Uterus (tissue), 4 donors: Measurements from ENCODE around the gene ZNF786. TPM values are rescaled to one million over a fixed set of nuclear protein-coding genes. Genes with fewer than 3 reads are reported as not detected.
"Not testable (repeated sequence)": the region's sequence is repeated elsewhere in the genome, so short reads cannot be mapped to it uniquely, and the experiment has no call there.

Source experiments
- DNase-seq, 2 donors: peaks; one replicate each; pipeline ENCODE4 v3.0.0-alpha.2; 2019 to 2020
- H3K27ac ChIP-seq, 2 donors: fragments of 200-600 bp; sonication (generic); 1 replicate in 1 of 2; 2 replicates in 1 of 2; pipeline ENCODE4 v1.5.1; 2016 to 2018
- H3K27me3 ChIP-seq, 2 donors: fragments of 200-600 bp; sonication (generic); one replicate each; pipeline ENCODE4 v1.5.1; 2018 to 2019; ENCODE audit warnings: control low read depth in 1 of 2
- H3K36me3 ChIP-seq, 2 donors: fragments of 200-600 bp; sonication (generic); one replicate each; pipeline ENCODE4 v1.5.1; 2019; ENCODE audit warnings: control low read depth in 1 of 2
- H3K4me1 ChIP-seq, 2 donors: fragments of 200-600 bp; sonication (generic); one replicate each; pipeline ENCODE4 v1.5.1; 2018 to 2019; ENCODE audit warnings: control low read depth in 1 of 2
- H3K4me3 ChIP-seq, 2 donors: fragments of 200-600 bp; sonication (generic); 1 replicate in 1 of 2; 2 replicates in 1 of 2; pipeline ENCODE4 v1.5.1; 2018 to 2019; ENCODE audit warnings: mild to moderate bottlenecking in 1 of 2
- H3K9me3 ChIP-seq, 2 donors: fragments of 200-600 bp; sonication (generic); one replicate each; pipeline ENCODE4 v1.5.1; 2019; ENCODE audit warnings: control low read depth in 1 of 2
- CTCF ChIP-seq, 4 experiments: fragments of 200-600 bp in 2 of 4; fragments of 450-650 bp in 2 of 4; sonication (generic) in 2 of 4; IDR thresholded peaks; one replicate each; pipeline ENCODE4 v1.5.1; 2016 to 2019; ENCODE audit warnings: antibody characterized with exemption in 4 of 4, mild to moderate bottlenecking in 2 of 4, moderate library complexity in 1 of 4
- POLR2A ChIP-seq, 2 donors: fragments of 450-650 bp; IDR thresholded peaks; one replicate each; pipeline ENCODE4 v1.6.1; 2016; ENCODE audit warnings: antibody characterized with exemption in 2 of 2, mild to moderate bottlenecking in 1 of 2, moderate library complexity in 1 of 2
- intact Hi-C: fragments of 100-400 bp; cut with DNase I; formaldehyde crosslinking; loops from one replicate; pipeline ENCODE4 v1.15.1; 2023; ENCODE audit warnings: low total_unique reads
- total RNA-seq, 4 donors: library from RNA; depleted of rRNA in 3 of 4; stranded (reverse); fragments of >200 nt in 3 of 4; gene quantifications; one replicate each; pipeline versions ENCODE4 v1.1.0 to v1.2.4, GENCODE V29; 2014 to 2023
- donor health status: DM: yes; HTN: yes; CAD: no.

The ZNF786 gene
- total RNA-seq, 4 donors from 2014 or later = 3.6 to 13.7 (median 9.7) TPM

DNA sequence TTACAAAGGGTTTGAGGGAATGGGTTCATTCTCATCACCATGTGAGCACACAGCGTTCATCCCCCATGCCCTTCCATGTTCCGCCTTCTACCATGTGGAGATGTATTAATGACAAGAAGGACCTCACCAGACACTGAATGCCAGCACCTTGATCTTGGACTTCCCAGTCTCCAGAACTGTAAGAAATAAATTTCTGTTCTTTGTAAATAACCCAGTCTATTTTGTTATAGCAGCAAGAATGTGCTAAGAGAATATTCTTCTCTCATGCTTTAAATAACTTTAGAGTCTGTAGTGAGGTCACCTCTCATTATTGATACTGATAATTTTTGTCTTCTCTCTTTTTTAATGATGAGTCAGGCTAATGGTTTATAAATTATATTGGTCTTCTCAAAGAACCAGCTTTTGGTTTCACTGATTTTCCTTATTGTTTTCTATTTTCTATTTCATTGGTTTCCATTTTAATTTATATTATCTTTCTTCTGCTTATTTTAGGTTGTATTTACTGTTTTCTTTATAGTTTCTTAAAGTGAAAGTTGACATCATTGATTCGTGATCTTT, 59.1 kb downstream of the ZNF786 start:
- H3K27ac ChIP-seq = no peak overlapping the region
- H3K36me3 ChIP-seq = no peaks in the 10 kb centered on the region
- no peak overlapping the region for H3K4me3 ChIP-seq
- H3K4me1 ChIP-seq = peaks cover 0 to 4% of the 10 kb centered on the region in 2 donors
- TF ChIP-seq CTCF (IDR thresholded peaks at IDR 0.05) (no peak), POLR2A (IDR thresholded peaks at IDR 0.05) (no peak)
- DNase-seq = no peak
- no peaks in the 10 kb centered on the region for H3K27me3 ChIP-seq
- H3K9me3 ChIP-seq = no peaks in the 10 kb centered on the region
- intact Hi-C loops = no loop called here

DNA sequence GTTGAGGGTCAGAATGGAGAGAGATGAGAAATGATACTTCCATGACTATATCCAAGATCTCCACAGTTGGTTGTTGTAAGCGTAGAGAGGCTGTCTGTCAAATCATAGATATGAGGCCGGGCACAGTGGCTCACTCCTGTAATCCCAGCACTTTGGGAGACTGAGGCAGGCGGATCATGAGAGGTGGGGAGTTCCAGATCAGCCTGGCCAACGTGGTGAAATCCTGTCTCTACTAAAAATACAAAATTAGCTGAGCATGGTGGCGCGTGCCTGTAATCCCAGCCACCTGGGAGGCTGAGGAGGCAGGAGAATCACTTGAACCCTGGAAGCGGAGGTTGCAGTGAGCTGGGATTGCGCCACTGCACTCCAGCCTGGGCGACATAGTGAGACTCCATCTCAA, 60.1 kb downstream of the ZNF786 start:
- H3K4me3 ChIP-seq, H3K27me3 ChIP-seq, H3K36me3 ChIP-seq, H3K4me1 ChIP-seq, DNase-seq, H3K9me3 ChIP-seq, intact Hi-C loops, H3K27ac ChIP-seq: not testable (repeated sequence)

DNA sequence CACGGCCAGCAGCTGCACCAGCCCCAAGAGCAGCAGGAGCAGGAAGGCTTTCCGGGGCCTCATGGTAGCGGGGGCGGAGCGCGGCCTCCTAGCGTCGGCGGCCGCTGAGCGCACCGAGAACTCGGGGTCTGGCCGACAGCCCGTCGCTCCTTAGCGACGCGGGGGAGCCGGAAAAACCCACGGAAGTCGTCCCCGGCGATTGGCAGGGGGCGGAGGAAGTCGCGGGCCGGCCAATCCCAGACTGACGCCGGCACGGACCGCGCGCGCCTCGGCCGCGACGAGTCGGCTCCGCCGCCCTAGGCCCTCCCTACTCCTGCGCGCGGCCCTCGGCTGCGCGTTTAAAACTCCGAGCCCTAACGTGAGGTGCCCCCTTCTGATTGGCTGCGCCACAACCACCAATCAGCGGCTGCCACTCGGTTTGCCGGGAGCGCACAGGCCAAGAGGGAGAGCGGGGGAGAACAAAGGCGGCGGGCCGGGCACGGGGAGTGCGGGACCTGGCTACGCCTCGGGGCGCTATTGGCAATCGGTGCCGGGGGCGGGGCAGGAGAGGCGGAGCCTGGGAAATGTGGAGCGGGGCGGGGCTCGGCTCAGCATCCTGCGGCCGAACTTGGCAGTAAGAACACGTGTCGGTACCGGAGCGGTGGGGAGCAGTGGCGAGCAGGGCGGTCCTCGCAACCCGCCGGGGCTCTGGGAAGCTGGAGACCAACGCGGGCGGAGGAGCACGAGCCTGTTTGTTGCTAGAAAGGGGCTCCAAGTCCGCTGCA, 62.0 kb downstream of the ZNF786 start, which contains the start of gene PDIA4:
TSS of gene PDIA4 (minus strand) at position 160 of the 764 bp plus-strand sequence. CDS start at position 63, 97 bp downstream.
- intact Hi-C loops = no loop called here

GRCh38 chr7:149027611-149028345, 62.7 kb downstream of the ZNF786 start:
- H3K27ac ChIP-seq = peak overlapping the region; percentile 86 to 93
- H3K4me1 ChIP-seq = peaks cover 0 to 4% of the 10 kb centered on the region in 2 donors
- DNase-seq = no peak
- H3K4me3 ChIP-seq = peak overlapping the region; percentile 51 to 95
- no peaks in the 10 kb centered on the region for H3K36me3 ChIP-seq
- TF ChIP-seq CTCF (IDR thresholded peaks at IDR 0.05) (no peak), POLR2A (IDR thresholded peaks at IDR 0.05) (no peak)
- no peaks in the 10 kb centered on the region for H3K9me3 ChIP-seq
- intact Hi-C loops = no loop called here
- no peaks in the 10 kb centered on the region for H3K27me3 ChIP-seq

More for the DNA sequence above, 62.0 kb downstream of the ZNF786 start, which contains the start of gene PDIA4:
- Histone ChIP-seq H3K27me3 (no peaks in the 10 kb centered on the region), H3K9me3 (no peaks in the 10 kb centered on the region), H3K27ac (peak within 1 kb of the TSS; percentile 86 to 93), H3K4me3 (peak within 1 kb of the TSS; percentile 51 to 95), H3K4me1 (peaks cover 0 to 4% of the 10 kb centered on the region in 2 donors), H3K36me3 (no peaks in the 10 kb centered on the region)
- DNase-seq = peak; percentile 99
- peak in 2 of 4 experiments; percentile 29 to 48 for TF ChIP-seq CTCF (IDR thresholded peaks at IDR 0.05)
- peak; percentile 71 to 84 for TF ChIP-seq POLR2A (IDR thresholded peaks at IDR 0.05)

DNA sequence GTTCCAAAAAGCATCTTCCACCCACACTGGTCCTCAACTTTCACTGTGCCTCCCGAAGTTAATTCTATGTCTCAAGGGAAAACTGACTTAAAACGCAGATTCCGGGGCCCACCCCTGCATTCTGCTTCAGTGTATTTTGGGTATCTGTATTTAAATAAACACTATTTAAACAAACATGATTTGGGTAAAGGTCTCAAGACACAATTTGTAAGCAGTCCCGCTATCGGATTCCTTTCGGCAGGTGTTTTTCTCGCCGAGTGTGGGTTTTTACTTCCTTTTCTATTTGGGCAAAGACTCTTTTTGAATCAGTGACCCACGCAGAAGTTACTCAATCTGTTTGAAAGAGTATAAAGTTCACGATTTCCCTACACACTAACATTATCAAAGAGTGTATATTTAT, 63.5 kb downstream of the ZNF786 start:
- no peaks in the 10 kb centered on the region for H3K9me3 ChIP-seq
- TF ChIP-seq POLR2A (IDR thresholded peaks at IDR 0.05) (no peak), CTCF (IDR thresholded peaks at IDR 0.05) (no peak)
- H3K4me3 ChIP-seq = peak overlapping the region in 1 of 2 donors; percentile 95
- DNase-seq = no peak
- peak overlapping the region; percentile 86 to 93 for H3K27ac ChIP-seq
- H3K4me1 ChIP-seq = peaks cover 0 to 4% of the 10 kb centered on the region in 2 donors
- intact Hi-C loops = no loop called here
- H3K27me3 ChIP-seq = no peaks in the 10 kb centered on the region
- H3K36me3 ChIP-seq = no peaks in the 10 kb centered on the region
